Measurements from ENCODE around the gene PCBP2.
"Not testable (repeated sequence)": the region's sequence is repeated elsewhere in the genome, so short reads cannot be mapped to it uniquely, and the experiment has no call there.

The PCBP2 gene

DNA sequence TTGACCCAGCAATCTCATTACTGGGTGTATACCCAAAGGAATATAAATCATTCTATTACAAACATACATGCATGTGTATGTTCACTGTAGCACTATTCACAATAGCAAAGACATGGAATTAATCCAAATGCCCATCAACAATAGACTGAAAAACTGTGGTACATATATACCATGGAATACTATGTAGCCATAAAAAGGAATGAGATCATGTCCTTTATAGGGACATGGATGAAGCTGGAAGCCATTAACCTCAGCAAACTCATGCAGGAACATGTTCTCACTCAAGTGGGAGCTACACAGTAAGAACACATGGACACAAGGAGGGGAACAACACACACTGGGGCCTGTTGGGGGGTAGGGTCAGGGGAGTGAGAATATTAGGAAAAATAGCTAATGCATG lies 12.3 kb upstream of the PCBP2 start:
- not testable (repeated sequence) for ATAC-seq
- peak; percentile 74 for TF ChIP-seq ZNF8 (CRISPR knock-in tag; IDR thresholded peaks at IDR 0.05)

DNA sequence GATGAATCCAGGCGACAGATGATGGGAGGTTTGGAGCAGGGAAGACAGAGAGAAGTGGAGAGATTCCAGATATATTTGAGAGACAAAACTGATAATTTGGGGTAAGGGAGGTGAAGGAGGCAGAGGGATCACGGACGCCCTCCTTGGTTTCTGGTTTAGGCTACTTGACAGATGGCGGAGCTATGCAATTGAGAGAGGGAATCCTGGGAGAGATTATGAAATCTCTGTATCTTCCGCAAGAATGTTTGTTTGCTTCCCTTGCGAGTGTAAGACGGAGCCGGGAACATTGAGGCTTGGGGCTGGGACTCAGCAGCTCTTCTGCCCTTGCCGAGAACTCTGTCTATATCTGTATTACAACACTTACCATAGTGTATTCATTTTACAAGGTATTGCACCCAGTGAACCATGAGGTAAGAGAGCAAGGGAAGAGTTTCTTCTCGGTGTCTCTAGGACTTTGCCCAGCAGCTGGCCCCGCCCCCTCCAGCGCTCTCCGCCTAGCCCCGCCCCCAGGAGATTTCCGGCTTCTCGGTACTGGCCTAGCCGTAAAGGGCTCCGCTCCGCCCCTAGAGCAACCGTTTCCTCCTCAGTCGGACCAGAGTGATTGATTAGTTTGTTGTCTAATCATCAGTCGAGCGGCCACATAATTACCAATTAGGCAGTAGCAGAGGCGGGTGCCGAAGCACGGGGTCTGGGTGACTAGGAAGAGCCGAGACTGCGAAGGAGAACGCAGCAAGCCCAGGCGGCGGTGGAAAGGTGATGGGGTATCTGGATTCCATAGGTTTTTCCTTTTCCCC lies 10.7 kb upstream of the PCBP2 start, which contains the start of gene PRR13:
Gene PRR13, plus strand, starts transcription at position 695 of the 794 bp plus-strand sequence. CDS start 981 bp downstream, outside the sequence.
- peak; percentile 99 for ATAC-seq
- peak; percentile 8; the same call in 1 of the 2 replicates for TF ChIP-seq ZNF8 (CRISPR knock-in tag; IDR thresholded peaks at IDR 0.05)
- no peak for TF ChIP-seq OSR1 (CRISPR knock-in tag; IDR thresholded peaks at IDR 0.05)

DNA sequence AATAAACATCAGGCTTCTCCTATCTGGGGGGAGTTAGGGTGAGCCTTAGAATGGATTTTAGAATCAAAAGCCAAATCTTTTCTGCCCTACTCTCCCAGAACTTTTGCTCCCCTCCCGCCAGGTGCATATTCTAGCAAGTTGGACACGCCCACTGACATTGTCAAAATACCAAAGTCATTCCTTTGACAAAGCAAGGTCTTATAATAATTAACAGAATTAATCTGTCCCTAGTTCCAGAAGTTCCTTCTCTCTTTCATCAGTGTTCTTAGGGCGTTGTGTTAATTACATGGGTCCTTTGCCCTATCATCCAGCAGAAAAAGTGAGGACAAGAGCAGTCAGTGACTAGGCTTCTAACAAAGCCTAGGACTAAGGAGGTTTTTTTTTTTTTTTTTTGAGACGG lies 7.9 kb upstream of the PCBP2 start:
- no peak for TF ChIP-seq CSDC2 (CRISPR knock-in tag; IDR thresholded peaks at IDR 0.05)
- TF ChIP-seq TCF4 (CRISPR knock-in tag; IDR thresholded peaks at IDR 0.05; ENCODE audit: borderline replicate concordance): no peak
- TF ChIP-seq, protein P1, sequence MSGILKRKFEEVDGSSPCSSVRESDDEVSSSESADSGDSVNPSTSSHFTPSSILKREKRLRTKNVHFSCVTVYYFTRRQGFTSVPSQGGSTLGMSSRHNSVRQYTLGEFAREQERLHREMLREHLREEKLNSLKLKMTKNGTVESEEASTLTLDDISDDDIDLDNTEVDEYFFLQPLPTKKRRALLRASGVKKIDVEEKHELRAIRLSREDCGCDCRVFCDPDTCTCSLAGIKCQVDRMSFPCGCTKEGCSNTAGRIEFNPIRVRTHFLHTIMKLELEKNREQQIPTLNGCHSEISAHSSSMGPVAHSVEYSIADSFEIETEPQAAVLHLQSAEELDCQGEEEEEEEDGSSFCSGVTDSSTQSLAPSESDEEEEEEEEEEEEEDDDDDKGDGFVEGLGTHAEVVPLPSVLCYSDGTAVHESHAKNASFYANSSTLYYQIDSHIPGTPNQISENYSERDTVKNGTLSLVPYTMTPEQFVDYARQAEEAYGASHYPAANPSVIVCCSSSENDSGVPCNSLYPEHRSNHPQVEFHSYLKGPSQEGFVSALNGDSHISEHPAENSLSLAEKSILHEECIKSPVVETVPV (CRISPR knock-in tag; IDR thresholded peaks at IDR 0.05): no peak
- TF ChIP-seq ZNF565 (CRISPR knock-in tag; conservative IDR thresholded peaks at IDR 0.05; ENCODE audit: low read depth): no peak
- TF ChIP-seq ZFP3 (CRISPR knock-in tag; IDR thresholded peaks at IDR 0.05): no peak
- TF ChIP-seq, protein P2, sequence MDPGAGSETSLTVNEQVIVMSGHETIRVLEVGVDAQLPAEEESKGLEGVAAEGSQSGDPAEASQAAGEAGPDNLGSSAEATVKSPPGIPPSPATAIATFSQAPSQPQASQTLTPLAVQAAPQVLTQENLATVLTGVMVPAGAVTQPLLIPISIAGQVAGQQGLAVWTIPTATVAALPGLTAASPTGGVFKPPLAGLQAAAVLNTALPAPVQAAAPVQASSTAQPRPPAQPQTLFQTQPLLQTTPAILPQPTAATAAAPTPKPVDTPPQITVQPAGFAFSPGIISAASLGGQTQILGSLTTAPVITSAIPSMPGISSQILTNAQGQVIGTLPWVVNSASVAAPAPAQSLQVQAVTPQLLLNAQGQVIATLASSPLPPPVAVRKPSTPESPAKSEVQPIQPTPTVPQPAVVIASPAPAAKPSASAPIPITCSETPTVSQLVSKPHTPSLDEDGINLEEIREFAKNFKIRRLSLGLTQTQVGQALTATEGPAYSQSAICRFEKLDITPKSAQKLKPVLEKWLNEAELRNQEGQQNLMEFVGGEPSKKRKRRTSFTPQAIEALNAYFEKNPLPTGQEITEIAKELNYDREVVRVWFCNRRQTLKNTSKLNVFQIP (CRISPR knock-in tag; IDR thresholded peaks at IDR 0.05; ENCODE audit: borderline replicate concordance, low read depth): no peak
- no peak for ATAC-seq

DNA sequence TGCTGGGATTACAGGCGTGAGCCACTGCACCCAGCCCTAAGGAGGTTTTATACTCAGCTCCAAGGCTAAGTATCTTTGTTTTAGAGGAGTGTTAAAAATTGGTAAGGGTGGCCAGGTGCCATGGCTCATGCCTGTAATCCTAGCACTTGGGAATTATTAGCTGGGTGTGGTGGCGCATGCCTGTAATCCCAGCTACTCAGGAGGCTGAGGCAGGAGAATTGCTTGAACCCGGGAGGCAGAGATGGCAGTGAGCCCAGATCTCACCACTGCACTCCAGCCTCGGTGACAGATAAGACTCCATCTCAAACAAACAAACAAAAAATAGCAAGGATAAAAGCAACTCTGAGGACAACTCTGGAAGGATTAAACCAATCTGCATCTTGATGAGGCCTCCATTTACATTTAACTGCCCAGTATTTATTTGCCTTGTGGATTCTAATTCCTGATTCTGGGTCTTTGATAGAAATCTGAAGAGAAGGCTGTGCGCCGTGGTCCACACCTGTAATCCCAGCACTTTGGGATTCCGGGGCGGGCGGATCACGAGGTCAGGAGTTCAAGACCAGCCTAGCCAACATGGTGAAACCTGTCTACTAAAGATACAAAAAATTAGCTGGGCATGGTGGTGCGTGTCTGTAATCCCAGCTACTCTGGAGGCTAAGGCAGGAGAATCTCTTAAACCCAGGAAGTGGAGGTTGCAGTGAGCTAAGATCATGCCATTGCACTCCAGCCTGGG lies 7.1 kb upstream of the PCBP2 start:
- not testable (repeated sequence) for ATAC-seq

DNA sequence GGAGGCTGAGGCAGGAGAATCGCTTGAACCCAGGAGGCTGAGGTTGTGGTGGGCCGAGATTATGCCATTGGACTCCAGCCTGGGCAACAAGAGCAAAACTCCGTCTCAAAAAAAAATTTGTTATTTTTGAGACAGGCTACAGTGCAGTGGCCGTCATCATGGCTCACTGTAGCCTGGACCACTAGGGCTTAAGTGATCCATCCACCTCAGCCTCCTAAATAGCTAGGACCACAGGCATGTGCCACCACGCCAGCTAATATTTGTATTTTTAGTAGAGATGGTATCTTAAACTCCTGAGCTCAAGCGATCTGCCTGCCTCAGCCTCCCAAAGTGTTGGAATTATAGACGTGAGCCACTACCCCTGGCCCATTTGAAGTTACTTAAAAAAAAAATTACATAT lies 966 bp upstream of the PCBP2 start:
- TF ChIP-seq SNAI2 (CRISPR knock-in tag; IDR thresholded peaks at IDR 0.05) (no peak), ZNF70 (CRISPR knock-in tag; IDR thresholded peaks at IDR 0.05) (no peak), ARNTL (CRISPR knock-in tag; IDR thresholded peaks at IDR 0.05; ENCODE audit: borderline replicate concordance, low read depth) (no peak), ZNF565 (CRISPR knock-in tag; conservative IDR thresholded peaks at IDR 0.05; ENCODE audit: low read depth) (no peak), ZC3H10 (CRISPR knock-in tag; IDR thresholded peaks at IDR 0.05) (no peak), BACH2 (CRISPR knock-in tag; IDR thresholded peaks at IDR 0.05; ENCODE audit: borderline replicate concordance) (no peak), OSR1 (CRISPR knock-in tag; IDR thresholded peaks at IDR 0.05) (no peak), ISL1 (CRISPR knock-in tag; IDR thresholded peaks at IDR 0.05) (no peak)
- TF ChIP-seq, protein P3, sequence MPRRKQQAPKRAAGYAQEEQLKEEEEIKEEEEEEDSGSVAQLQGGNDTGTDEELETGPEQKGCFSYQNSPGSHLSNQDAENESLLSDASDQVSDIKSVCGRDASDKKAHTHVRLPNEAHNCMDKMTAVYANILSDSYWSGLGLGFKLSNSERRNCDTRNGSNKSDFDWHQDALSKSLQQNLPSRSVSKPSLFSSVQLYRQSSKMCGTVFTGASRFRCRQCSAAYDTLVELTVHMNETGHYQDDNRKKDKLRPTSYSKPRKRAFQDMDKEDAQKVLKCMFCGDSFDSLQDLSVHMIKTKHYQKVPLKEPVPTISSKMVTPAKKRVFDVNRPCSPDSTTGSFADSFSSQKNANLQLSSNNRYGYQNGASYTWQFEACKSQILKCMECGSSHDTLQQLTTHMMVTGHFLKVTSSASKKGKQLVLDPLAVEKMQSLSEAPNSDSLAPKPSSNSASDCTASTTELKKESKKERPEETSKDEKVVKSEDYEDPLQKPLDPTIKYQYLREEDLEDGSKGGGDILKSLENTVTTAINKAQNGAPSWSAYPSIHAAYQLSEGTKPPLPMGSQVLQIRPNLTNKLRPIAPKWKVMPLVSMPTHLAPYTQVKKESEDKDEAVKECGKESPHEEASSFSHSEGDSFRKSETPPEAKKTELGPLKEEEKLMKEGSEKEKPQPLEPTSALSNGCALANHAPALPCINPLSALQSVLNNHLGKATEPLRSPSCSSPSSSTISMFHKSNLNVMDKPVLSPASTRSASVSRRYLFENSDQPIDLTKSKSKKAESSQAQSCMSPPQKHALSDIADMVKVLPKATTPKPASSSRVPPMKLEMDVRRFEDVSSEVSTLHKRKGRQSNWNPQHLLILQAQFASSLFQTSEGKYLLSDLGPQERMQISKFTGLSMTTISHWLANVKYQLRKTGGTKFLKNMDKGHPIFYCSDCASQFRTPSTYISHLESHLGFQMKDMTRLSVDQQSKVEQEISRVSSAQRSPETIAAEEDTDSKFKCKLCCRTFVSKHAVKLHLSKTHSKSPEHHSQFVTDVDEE (CRISPR knock-in tag; IDR thresholded peaks at IDR 0.05): no peak
- TF ChIP-seq, protein P4, sequence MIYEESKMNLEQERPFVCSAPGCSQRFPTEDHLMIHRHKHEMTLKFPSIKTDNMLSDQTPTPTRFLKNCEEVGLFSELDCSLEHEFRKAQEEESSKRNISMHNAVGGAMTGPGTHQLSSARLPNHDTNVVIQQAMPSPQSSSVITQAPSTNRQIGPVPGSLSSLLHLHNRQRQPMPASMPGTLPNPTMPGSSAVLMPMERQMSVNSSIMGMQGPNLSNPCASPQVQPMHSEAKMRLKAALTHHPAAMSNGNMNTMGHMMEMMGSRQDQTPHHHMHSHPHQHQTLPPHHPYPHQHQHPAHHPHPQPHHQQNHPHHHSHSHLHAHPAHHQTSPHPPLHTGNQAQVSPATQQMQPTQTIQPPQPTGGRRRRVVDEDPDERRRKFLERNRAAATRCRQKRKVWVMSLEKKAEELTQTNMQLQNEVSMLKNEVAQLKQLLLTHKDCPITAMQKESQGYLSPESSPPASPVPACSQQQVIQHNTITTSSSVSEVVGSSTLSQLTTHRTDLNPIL (CRISPR knock-in tag; IDR thresholded peaks at IDR 0.05; ENCODE audit: low read depth): no peak
- TF ChIP-seq, protein P2 (CRISPR knock-in tag; IDR thresholded peaks at IDR 0.05; ENCODE audit: borderline replicate concordance, low read depth): no peak
- TF ChIP-seq, protein P5, sequence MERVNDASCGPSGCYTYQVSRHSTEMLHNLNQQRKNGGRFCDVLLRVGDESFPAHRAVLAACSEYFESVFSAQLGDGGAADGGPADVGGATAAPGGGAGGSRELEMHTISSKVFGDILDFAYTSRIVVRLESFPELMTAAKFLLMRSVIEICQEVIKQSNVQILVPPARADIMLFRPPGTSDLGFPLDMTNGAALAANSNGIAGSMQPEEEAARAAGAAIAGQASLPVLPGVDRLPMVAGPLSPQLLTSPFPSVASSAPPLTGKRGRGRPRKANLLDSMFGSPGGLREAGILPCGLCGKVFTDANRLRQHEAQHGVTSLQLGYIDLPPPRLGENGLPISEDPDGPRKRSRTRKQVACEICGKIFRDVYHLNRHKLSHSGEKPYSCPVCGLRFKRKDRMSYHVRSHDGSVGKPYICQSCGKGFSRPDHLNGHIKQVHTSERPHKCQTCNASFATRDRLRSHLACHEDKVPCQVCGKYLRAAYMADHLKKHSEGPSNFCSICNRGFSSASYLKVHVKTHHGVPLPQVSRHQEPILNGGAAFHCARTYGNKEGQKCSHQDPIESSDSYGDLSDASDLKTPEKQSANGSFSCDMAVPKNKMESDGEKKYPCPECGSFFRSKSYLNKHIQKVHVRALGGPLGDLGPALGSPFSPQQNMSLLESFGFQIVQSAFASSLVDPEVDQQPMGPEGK (CRISPR knock-in tag; IDR thresholded peaks at IDR 0.05; ENCODE audit: borderline replicate concordance): no peak
- no peak for ATAC-seq
